Measurements from ENCODE around the gene SLC38A6.

DNA sequence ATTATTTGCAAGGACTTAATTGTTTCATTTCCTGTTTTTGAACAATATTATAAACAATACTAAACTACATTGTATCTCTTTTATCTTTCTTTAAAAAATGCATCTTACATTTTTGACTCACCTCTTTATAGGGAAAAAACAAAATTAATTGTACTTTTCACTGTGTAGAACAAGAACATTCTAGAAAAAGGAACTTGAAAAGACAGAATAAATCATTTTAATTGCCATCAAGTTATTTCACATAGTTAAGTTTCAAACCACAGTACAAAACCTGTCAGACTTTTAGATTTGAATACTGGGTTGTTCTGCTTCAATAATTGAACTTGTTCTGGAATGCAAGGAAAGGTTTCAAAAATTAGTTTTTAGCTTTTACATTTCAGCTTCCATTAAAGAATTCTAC lies 50.0 kb downstream of the SLC38A6 start:
- TF ChIP-seq KAT7 (CRISPR knock-in tag; IDR thresholded peaks at IDR 0.05; ENCODE audit: borderline replicate concordance) (no peak), GABPB1 (CRISPR knock-in tag; IDR thresholded peaks at IDR 0.05) (no peak)

All from K562 (cell line).